ENCODE measurements around the gene KAT7. TPM values are rescaled to one million over a fixed set of nuclear protein-coding genes. Genes with fewer than 3 reads are reported as not detected.
"Not testable (repeated sequence)": the region's sequence is repeated elsewhere in the genome, so short reads cannot be mapped to it uniquely, and the experiment has no call there.

Gene KAT7
- total RNA-seq, 2 experiments from 2014 or later: 63.5 to 93.0 TPM

DNA sequence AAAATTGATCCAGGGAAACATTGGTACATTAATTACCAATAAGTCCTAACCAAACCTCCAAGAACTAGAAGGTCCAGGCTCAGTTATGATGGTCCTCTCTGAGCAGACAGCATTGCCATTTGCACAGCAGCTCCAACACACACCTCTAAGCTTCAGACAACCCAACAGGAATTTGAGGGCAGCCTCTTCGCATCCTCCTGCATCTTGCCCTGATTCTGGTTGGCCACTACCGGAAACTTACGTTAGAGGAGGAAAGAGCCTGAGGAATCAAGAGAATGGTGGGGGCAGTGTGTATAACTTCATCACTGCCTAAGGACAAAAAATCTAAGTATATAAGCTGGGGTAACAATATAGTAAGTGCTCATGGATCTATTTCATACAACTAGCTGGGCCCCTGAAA lies 40.3 kb upstream of the KAT7 start:
- POLR2A ChIA-PET: interaction anchor here (0.6 to 2.2 kb wide), 7 partner anchors 8 to 40 kb away, joined by 3 to 17 read pairs (median 4); partner anchors contain the start of genes FAM117A, KAT7 and SLC35B1

DNA sequence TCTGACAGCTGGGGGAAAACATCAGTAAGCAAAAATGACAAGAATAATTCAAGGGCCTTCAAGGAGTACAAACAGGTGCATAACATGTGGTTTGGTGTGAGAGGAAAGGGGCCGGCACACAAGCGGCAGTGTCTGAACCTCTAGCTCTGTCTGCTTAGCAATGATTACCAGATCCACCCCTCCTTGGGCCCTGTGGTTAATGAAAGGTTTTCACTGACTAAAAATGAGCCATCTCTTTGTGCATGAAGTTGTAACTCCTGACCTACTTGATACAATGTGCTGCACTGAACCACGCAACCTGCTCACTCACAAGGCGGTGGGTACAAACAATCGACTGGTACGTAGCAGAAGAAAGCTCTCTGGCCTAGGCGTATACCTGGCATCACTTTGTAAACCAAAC lies 39.7 kb upstream of the KAT7 start:
- intact Hi-C loops (cut with DNase I, micrococcal nuclease): loop anchor here (1.0 to 10.0 kb wide), 5 partner anchors 9 to 554 kb away; partner anchors contain the start of gene FAM117A (in 1 of the 2)
- DNase-seq (peak; percentile 76), ATAC-seq (peak; percentile 89)
- ChIA-PET CTCF (interaction anchor here (0.6 to 5.5 kb wide), 10 partner anchors 9 to 357 kb away, joined by 3 to 37 read pairs (median 4); partner anchors contain the start of gene FAM117A), POLR2A (interaction anchor here (0.6 to 2.2 kb wide), 7 partner anchors 8 to 40 kb away, joined by 3 to 17 read pairs (median 4); partner anchors contain the start of genes FAM117A, KAT7 and SLC35B1)
- Mint-ChIP-seq H3K4me1 (peaks cover 77% of the 10 kb centered on the region), H3K36me3 (ENCODE audit: low read depth) (peaks cover 7% of the 10 kb centered on the region), H3K4me3 (peak overlapping the region; percentile 35), H3K9me3 (ENCODE audit: low read depth) (no peaks in the 10 kb centered on the region), H3K27me3 (no peaks in the 10 kb centered on the region), H3K27ac (peak overlapping the region; percentile 88)

More for the DNA sequence above, 40.3 kb upstream of the KAT7 start:
- Mint-ChIP-seq H3K4me1 (peaks cover 71% of the 10 kb centered on the region), H3K9me3 (ENCODE audit: low read depth) (no peaks in the 10 kb centered on the region), H3K36me3 (ENCODE audit: low read depth) (peaks cover 7% of the 10 kb centered on the region), H3K27ac (peak overlapping the region; percentile 88), H3K27me3 (no peaks in the 10 kb centered on the region), H3K4me3 (peak overlapping the region; percentile 32)
- intact Hi-C loops (cut with DNase I, micrococcal nuclease): loop anchor here (1.0 to 10.0 kb wide), 5 partner anchors 9 to 553 kb away; partner anchors contain the start of gene FAM117A (in 1 of the 2)
- ATAC-seq (no peak), DNase-seq (no peak)
- CTCF ChIA-PET: interaction anchor here (0.6 to 5.5 kb wide), 11 partner anchors 10 to 357 kb away, joined by 3 to 37 read pairs (median 5); partner anchors contain the start of gene FAM117A

GRCh38 chr17:49749730-49750129 lies 38.8 kb upstream of the KAT7 start:
- H3K27me3 Mint-ChIP-seq: no peaks in the 10 kb centered on the region
- ChIA-PET POLR2A (interaction anchor here (2.0 to 2.2 kb wide), 2 partner anchors 14 to 41 kb away, joined by 9 to 17 read pairs; partner anchors contain the start of genes FAM117A and SLC35B1), CTCF (interaction anchor here (1.0 to 5.5 kb wide), 6 partner anchors 10 to 251 kb away, joined by 3 to 37 read pairs (median 4); partner anchors contain the start of gene FAM117A)
- H3K4me1 Mint-ChIP-seq: peaks cover 82% of the 10 kb centered on the region
- H3K27ac Mint-ChIP-seq: peak overlapping the region; percentile 55
- ATAC-seq (no peak), DNase-seq (no peak)
- H3K36me3 Mint-ChIP-seq (ENCODE audit: low read depth): peaks cover 7% of the 10 kb centered on the region
- H3K4me3 Mint-ChIP-seq: no peak overlapping the region
- no peaks in the 10 kb centered on the region for H3K9me3 Mint-ChIP-seq (ENCODE audit: low read depth)
- intact Hi-C loops (cut with DNase I, micrococcal nuclease): loop anchor here (1.0 to 10.0 kb wide), 4 partner anchors 10 to 555 kb away; partner anchors contain the start of gene FAM117A (in 1 of the 2)

- Mint-ChIP-seq H3K27ac (peak overlapping the region; percentile 58), H3K4me3 (no peak overlapping the region), H3K9me3 (ENCODE audit: low read depth) (no peaks in the 10 kb centered on the region), H3K36me3 (ENCODE audit: low read depth) (peaks cover 4% of the 10 kb centered on the region), H3K27me3 (no peaks in the 10 kb centered on the region), H3K4me1 (peaks cover 79% of the 10 kb centered on the region)
- ChIA-PET POLR2A (interaction anchor here (0.8 kb wide), 1 partner anchor 837 kb away, joined by 5 read pairs; no protein-coding TSS in a partner anchor), CTCF (interaction anchor here (1.2 to 2.0 kb wide), 3 partner anchors 8 to 11 kb away, joined by 3 to 6 read pairs (median 6); no protein-coding TSS in a partner anchor)
- intact Hi-C loops (cut with DNase I, micrococcal nuclease): no loop called here
- DNase-seq (no peak), ATAC-seq (no peak)
These were observed 36.0 kb upstream of the KAT7 start for GRCh38 chr17:49752508-49752907.

GRCh38 chr17:49753959-49754391 lies 34.5 kb upstream of the KAT7 start:
- intact Hi-C loops (cut with DNase I, micrococcal nuclease): no loop called here
- Mint-ChIP-seq H3K27me3 (no peaks in the 10 kb centered on the region), H3K36me3 (ENCODE audit: low read depth) (peaks cover 8% of the 10 kb centered on the region), H3K9me3 (ENCODE audit: low read depth) (no peaks in the 10 kb centered on the region), H3K4me1 (peaks cover 74% of the 10 kb centered on the region), H3K27ac (no peak overlapping the region), H3K4me3 (no peak overlapping the region)
- ChIA-PET POLR2A (interaction anchor here (1.5 kb wide), 1 partner anchor 10 kb away, joined by 4 read pairs; no protein-coding TSS in a partner anchor), CTCF (interaction anchor here (0.6 to 3.2 kb wide), 4 partner anchors 10 to 251 kb away, joined by 3 to 11 read pairs (median 5); partner anchors contain the start of gene FAM117A)
- ATAC-seq: no peak
- DNase-seq: no peak

DNA sequence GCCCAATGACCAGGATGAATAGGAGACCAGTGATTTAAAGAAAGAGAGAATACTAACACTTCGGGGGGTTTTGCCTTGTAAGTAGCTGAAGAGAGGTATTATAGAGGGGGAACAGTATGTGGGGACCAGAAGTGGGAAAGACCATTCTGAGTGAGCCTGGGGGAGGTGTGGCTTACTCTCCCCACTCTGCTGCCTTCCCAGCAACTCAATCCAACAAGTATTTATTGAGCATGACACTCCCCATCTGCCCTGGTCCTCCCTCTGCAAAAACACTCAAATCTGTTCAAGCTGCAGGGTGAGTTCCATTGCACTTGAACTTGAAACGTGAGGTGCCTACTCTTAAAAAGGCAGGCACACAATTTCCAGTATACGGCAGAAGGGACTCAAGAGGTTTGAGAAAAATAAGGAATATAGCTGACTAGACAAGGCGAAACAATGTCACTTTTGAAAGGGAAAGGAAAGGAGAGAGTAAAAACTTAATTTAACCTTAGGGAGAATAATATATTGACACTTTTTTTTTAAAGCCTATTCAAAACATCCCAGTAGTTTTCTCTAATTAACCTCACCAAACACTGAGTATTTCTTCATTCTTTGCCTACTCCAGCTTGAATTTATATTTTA lies 32.7 kb upstream of the KAT7 start:
- H3K27ac Mint-ChIP-seq: peak overlapping the region; percentile 61
- DNase-seq (no peak), ATAC-seq (no peak)
- H3K36me3 Mint-ChIP-seq (ENCODE audit: low read depth): peaks cover 5% of the 10 kb centered on the region
- no peak overlapping the region for H3K4me3 Mint-ChIP-seq
- H3K9me3 Mint-ChIP-seq (ENCODE audit: low read depth): no peaks in the 10 kb centered on the region
- no peaks in the 10 kb centered on the region for H3K27me3 Mint-ChIP-seq
- intact Hi-C loops (cut with DNase I, micrococcal nuclease): no loop called here
- POLR2A ChIA-PET: interaction anchor here (1.5 kb wide), 1 partner anchor 9 kb away, joined by 4 read pairs; no protein-coding TSS in a partner anchor
- CTCF ChIA-PET: interaction anchor here (0.7 to 3.2 kb wide), 5 partner anchors 8 to 47 kb away, joined by 3 to 11 read pairs (median 6); partner anchors contain the start of gene FAM117A
- peaks cover 76% of the 10 kb centered on the region for H3K4me1 Mint-ChIP-seq

DNA sequence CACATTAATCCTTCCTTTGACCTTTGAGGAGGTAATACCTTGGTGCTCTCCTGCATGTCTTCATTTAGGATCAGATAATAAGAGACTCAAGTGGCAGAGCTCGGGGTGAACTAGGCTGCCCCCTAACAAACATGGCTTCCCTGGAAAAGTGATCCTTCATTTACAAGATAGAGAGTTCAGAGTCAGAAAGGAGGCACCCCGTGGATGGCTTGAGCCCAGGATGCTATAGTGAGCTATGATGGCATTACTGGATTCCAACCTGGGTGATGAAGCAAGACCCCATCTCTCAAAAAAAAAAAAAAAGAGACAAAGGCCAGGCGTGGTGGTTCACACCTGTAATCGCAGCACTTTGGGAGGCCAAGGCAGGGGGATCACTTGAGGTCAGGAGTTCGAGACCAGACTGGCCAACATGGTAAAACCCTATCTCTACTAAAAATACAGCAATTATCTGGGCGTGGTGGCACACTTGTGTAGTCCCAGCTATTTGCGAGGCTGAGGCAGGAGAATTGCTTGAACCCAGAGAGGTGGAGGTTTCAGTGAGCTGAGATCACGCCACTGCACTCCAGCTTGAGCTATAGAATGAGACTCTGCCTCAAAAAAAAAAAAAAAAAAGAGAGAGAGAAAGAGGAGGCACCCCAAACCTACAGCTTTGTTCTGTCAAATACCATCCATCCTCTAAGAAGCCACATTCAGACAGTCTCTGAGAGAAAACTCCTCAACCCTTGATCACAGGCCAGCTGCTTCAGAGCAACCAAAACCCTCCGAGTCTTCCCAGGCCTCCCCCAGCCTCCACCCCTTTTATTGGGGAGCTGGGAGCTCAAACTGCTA lies 31.9 kb upstream of the KAT7 start:
- peaks cover 82% of the 10 kb centered on the region for H3K4me1 Mint-ChIP-seq
- no peak for ATAC-seq
- no peaks in the 10 kb centered on the region for H3K27me3 Mint-ChIP-seq
- no peak for DNase-seq
- peak overlapping the region; percentile 61 for H3K27ac Mint-ChIP-seq
- H3K36me3 Mint-ChIP-seq (ENCODE audit: low read depth): peaks cover 5% of the 10 kb centered on the region
- no peak overlapping the region for H3K4me3 Mint-ChIP-seq
- CTCF ChIA-PET: interaction anchor here (0.7 to 3.2 kb wide), 8 partner anchors 9 to 185 kb away, joined by 3 to 11 read pairs (median 4); partner anchors contain the start of gene SLC35B1
- H3K9me3 Mint-ChIP-seq (ENCODE audit: low read depth): no peaks in the 10 kb centered on the region
- intact Hi-C loops (cut with DNase I, micrococcal nuclease): no loop called here
- POLR2A ChIA-PET: interaction anchor here (0.9 to 1.3 kb wide), 2 partner anchors 8 to 15 kb away, joined by 3 read pairs; no protein-coding TSS in a partner anchor

DNA sequence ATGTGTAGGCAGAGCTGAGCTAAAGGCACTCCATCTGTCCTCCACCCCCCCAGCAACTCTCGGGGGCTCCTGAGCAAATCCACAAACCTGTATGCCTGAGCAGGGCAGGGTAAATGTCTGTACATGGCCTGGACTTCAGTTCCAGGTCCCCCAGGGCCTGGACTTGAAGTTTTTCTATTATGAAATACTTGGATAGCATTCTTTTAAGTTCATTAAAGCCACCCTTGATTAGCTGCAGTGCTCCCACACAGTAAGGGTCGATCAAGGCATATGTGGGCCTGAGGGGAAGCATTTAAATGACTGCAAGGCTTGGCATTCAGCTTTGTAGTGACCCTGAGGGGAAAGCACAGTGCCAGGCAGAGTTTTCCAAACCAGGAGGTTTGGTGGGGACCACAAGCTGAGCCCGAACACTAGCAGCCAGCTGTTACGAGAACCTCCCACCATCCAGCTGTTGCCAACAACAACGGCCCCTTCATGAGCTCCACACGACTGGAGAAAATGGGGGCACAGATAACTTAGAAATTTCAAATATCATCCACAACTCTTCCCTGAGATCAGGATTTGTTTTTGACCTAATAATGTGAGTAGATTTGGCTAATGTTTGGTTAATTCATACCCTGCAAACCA lies 31.2 kb upstream of the KAT7 start:
- no peak overlapping the region for H3K4me3 Mint-ChIP-seq
- ChIA-PET POLR2A (interaction anchor here (0.9 to 1.3 kb wide), 2 partner anchors 9 to 15 kb away, joined by 3 read pairs; no protein-coding TSS in a partner anchor), CTCF (interaction anchor here (0.7 to 3.2 kb wide), 11 partner anchors 9 to 186 kb away, joined by 3 to 11 read pairs (median 4); partner anchors contain the start of gene SLC35B1)
- H3K36me3 Mint-ChIP-seq (ENCODE audit: low read depth): peaks cover 5% of the 10 kb centered on the region
- DNase-seq (no peak), ATAC-seq (no peak)
- H3K9me3 Mint-ChIP-seq (ENCODE audit: low read depth): no peaks in the 10 kb centered on the region
- no peaks in the 10 kb centered on the region for H3K27me3 Mint-ChIP-seq
- intact Hi-C loops (cut with DNase I, micrococcal nuclease): no loop called here
- peak overlapping the region; percentile 52 for H3K27ac Mint-ChIP-seq
- H3K4me1 Mint-ChIP-seq: peaks cover 87% of the 10 kb centered on the region

GRCh38 chr17:49758464-49759010 lies 29.9 kb upstream of the KAT7 start:
- DNase-seq; intact Hi-C loops (cut with DNase I, micrococcal nuclease); ATAC-seq; H3K27me3 Mint-ChIP-seq; H3K36me3 Mint-ChIP-seq (ENCODE audit: low read depth); H3K9me3 Mint-ChIP-seq (ENCODE audit: low read depth); H3K4me3 Mint-ChIP-seq: not testable (repeated sequence)
- H3K27ac Mint-ChIP-seq: peak overlapping the region; percentile 26
- POLR2A ChIA-PET: interaction anchor here (0.7 to 1.2 kb wide), 2 partner anchors 10 to 20 kb away, joined by 3 to 4 read pairs; no protein-coding TSS in a partner anchor
- CTCF ChIA-PET: interaction anchor here (0.6 to 2.1 kb wide), 10 partner anchors 8 to 202 kb away, joined by 3 to 7 read pairs (median 4); no protein-coding TSS in a partner anchor
- peaks cover 84% of the 10 kb centered on the region for H3K4me1 Mint-ChIP-seq

DNA sequence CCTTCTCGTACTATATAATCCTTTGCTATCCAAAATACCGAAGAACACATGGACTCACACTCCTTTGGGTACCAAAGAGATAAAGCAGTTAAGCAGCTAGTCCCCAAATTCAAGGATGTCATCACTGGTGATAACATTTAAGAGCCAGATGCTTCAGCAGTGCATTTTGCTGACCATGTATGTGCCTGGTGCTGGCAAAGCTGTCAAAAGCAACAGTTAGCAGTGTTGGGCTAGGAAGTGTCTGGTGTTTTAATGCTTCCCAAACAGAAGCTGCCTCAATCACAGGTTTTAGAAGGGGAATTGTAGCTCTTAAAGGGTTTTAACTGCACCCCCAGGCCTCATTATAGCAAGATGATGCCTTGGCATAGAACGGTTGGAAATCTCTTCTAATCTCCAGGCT lies 29.3 kb upstream of the KAT7 start:
- ATAC-seq (no peak), DNase-seq (no peak)
- ChIA-PET POLR2A (interaction anchor here (1.2 kb wide), 1 partner anchor 10 kb away, joined by 3 read pairs; no protein-coding TSS in a partner anchor), CTCF (interaction anchor here (0.6 to 2.1 kb wide), 7 partner anchors 9 to 202 kb away, joined by 3 to 5 read pairs (median 4); no protein-coding TSS in a partner anchor)
- intact Hi-C loops (cut with DNase I, micrococcal nuclease): no loop called here
- peak overlapping the region; percentile 48 for H3K27ac Mint-ChIP-seq
- H3K4me3 Mint-ChIP-seq: no peak overlapping the region
- no peaks in the 10 kb centered on the region for H3K27me3 Mint-ChIP-seq
- no peaks in the 10 kb centered on the region for H3K9me3 Mint-ChIP-seq (ENCODE audit: low read depth)
- H3K36me3 Mint-ChIP-seq (ENCODE audit: low read depth): peaks cover 5% of the 10 kb centered on the region
- H3K4me1 Mint-ChIP-seq: peaks cover 79% of the 10 kb centered on the region

All from activated CD4-positive, alpha-beta T cell treated with anti-CD3 and anti-CD28 coated beads for 36 hours (primary cell).